HG02870 (cell line): ENCODE measurements around the gene PDK1.
A peak's percentile ranks its signal among the peaks of the same experiment; 100 is the strongest.

Experiments
- ATAC-seq: cut with Tn5 transposase; IDR thresholded peaks from one replicate; pipeline ENCODE4 v1.9.1; 2021; ENCODE audit warnings: mild to moderate bottlenecking, moderate library complexity; ENCODE audit not compliant: unreplicated experiment

Gene PDK1

GRCh38 chr2:172596776-172597175 is 40.9 kb downstream of the PDK1 start:
- peak; percentile 70 for ATAC-seq

DNA sequence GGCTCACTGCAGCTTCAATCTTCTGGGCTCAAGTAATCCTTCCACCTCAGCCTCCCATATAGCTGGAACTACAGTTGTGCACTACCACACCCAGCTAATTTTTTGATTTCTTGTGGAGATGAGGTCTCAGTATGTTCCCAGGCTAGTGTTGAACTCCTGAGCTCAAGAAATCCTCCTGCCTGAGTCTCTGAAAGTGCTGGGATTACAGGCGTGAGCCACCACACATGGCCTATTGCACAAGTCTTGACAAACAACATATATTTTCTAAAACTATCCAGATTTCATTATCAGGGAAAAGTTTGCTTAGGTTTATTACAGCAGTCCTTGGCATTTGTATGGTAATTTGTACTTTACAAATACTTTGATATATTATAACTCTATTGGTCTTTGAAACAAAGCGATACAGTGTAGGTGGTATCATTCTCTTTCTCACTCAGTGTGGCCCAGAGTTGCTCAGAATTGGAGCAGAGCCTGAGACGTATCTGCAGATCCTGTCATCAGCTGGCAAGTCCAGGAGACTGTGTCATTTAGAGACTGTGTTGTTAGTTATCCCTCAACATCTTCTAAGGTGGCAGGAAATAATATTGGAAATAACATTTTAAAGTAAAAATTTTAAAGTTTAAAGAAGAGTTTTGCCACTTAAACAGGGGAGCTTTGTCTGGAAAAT is 41.4 kb downstream of the PDK1 start:
- ATAC-seq, result peak; percentile 44

DNA sequence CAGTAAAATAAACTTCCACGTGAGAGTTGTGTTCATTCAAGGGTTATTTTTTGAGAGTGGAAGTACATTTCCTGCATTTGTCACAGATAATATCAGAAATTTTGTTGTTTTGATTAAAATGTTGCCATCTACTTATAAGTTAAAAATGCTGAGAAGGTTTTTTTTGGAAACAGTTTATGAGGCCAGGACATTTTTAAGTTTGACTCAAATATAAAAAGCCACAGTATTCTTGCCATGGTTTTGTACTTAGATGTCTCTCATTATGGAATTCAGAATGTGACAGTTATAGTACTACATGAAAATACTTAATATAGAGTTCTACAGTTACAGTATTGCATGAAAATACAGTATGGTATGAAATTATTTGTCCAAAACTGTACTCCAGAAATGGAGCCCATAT is 44.1 kb downstream of the PDK1 start:
- no peak for ATAC-seq

DNA sequence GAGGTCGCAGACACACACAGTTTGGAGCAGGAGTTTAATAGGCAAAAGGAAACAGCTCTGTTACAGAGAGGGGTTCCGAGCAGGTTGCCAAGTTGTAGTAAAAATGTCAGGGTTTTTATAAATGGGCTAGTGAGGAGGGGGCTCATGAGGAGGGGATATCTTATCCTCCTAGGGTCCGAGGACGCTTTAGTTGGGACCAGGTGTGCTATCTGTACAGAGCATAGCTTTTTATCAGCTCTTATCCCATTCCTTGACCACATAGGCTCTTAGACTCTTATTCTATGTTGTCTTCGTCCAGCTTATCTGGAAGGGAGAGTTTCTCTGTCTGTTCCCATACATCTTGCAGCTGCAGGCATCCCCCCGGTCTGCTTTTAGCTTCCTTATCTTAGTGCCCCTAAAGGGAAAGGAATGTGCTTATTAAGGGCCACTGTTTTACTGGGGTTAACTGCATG is 44.7 kb downstream of the PDK1 start:
- no peak for ATAC-seq

DNA sequence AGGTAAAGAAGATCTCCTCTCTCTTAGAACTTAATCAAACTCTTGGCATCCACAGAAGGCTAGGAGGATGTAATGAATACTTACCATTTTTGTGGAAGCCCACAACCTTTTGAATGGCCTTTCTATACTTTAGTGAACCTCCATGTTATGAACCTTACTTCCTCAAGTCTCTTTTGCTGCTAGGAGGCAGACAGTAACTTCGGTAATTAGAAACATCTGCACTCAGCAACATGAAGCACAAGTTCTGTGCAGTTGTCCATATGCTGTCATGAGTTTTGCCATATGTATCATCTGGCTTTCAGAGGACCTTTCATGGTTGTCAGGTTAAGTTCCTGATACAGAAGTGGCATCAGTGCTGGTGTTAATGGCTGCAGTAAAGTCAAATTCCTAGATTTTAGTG is 50.4 kb downstream of the PDK1 start:
- no peak for ATAC-seq

GRCh38 chr2:172607379-172607928 is 51.6 kb downstream of the PDK1 start:
- no peak for ATAC-seq

DNA sequence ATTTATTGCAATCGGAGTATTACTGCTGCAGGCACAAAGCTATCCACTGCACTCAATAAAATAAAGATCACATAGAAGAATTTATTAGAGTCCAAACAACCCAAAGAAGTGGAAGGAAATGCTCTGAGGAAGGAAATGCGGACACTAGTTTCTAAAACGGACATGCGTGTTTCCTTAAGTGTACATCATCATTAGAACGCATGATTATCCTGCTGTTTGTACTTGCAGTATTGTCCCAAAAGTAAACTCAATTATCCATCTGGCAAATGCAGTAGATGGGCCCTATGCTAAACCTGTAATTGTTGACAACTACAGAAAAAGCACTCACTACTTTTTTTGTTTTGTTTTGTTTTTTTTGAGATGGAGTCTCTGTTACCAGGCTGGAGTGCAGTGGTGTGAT is 53.6 kb downstream of the PDK1 start:
- no peak for ATAC-seq

DNA sequence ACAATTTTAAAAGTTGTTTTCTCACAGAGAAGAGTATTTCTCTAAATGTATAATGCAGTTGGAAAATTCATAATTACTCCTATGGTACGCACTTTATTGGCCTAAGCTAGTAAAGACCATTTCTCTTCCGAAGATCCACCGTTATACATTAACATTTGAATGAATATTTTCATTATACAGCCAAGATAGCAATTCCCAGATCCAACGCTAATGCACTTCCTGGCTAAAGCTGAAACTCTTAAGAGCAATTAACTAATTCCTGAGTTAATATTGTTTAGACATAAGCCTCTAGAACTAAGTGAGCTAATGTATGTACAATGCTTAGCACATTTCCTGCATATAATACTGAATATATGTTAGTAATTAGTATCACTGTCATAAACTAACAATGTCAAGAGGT is 56.2 kb downstream of the PDK1 start:
- no peak for ATAC-seq

DNA sequence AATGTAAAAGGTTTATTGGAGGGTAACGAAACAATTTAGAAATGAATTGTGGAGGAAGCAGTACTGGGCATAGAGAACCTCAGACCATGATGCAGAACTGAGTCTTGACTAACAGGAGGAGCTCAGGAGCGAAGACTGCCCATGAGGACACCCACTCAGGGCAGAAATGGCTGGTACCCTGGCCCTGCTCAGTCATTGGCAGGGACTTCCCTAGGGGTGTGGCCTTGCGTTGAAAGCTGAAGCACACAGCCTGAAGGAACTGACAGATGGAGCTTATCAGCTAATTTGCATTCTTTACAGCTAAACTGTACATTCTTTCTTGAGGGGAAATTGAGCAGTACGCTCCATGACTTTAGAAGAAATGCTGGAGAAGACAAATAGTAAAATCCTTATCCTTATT is 57.1 kb downstream of the PDK1 start:
- ATAC-seq, result no peak

GRCh38 chr2:172613615-172614231 is 57.8 kb downstream of the PDK1 start:
- no peak for ATAC-seq

DNA sequence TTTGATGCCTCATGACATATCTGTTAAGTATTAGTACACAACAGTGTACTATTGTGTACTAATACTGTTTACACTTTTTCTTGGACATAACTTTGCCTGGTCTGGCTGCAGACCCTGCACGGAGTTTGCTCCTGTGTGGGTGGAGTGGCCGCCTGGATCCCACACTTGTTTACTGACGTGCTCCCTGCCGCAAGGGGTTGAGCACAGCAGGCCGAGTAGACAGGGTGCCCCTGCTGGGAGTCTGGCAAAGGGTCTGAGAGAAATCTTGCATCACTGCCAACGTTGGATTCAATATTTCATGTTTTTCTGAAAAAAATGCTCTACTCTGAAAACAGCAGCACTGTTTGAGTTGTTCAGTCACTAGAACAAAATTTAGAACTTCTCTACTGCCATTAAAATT is 59.0 kb downstream of the PDK1 start:
- no peak for ATAC-seq

DNA sequence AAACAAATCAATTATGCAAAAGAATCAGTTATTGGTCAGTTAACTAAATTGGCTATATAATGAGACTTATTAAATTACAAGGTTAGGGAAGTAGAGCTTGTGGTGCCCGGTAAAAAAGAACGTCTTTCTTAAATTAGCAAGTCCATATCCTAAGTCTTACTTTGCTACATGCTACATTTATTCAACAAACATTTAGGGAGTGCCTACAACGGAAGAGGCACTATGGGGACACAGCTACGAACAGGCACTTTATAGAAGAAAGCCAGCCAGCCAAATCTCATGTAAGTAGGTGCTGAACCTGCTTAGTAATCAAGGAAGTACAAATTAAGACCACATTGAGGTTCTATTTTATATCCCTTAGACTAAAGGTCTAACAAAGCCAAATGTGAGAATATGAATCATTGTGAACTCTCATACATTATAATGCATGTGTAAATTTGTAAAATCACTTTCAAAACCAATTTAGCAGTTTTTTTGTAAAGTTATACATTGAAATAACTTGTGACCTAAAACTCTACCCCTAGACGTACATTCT is 59.9 kb downstream of the PDK1 start:
- no peak for ATAC-seq

- no peak for ATAC-seq
Measured at GRCh38 chr2:172617115-172617514, 61.2 kb downstream of the PDK1 start.

- no peak for ATAC-seq
Measured at GRCh38 chr2:172623249-172623965, 67.5 kb downstream of the PDK1 start.

- ATAC-seq, result no peak
Measured at GRCh38 chr2:172624996-172625395, 69.1 kb downstream of the PDK1 start.

GRCh38 chr2:172627181-172627580 is 71.3 kb downstream of the PDK1 start:
- ATAC-seq, result no peak

GRCh38 chr2:172628085-172628484 is 72.2 kb downstream of the PDK1 start:
- no peak for ATAC-seq

DNA sequence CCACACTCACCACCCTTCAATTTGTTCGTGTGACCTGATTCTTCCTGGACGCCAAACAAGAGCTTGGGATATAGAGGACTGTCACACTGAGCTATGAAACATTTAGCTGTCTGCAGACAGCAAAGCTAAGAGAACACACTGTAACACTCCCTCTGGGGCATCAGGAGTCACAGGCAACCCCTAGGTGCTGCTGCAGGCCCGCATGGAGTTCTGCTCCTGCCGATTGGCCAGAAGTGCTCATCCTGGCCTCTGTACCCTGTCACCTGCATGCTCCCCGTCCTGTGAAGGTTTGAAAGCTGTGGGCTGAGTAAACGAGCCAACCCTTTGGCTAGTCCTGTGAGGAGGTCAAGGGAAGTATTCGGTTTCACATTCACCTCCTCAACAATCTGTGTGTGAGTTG is 73.7 kb downstream of the PDK1 start:
- ATAC-seq, result no peak

DNA sequence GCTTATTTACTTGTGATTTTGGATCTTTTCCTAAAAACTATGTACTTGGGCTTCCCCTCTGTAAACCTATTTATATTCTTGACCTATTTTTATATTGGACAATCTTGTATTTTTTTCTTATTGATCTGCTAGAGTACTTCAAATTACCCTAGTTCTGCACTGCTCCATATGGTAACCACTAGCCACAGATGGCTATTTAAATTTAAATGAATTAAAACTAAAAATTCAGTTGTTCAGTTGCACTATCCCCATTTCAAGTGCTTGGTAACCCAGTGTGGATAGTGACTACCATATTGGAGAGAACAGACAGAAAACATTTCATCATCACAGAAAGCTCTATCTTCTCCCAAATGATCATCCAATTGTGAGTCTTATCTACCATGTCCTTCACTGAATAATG is 74.3 kb downstream of the PDK1 start:
- ATAC-seq, result no peak

GRCh38 chr2:172634477-172634876 is 78.6 kb downstream of the PDK1 start:
- no peak for ATAC-seq

GRCh38 chr2:172635548-172635947 is 79.7 kb downstream of the PDK1 start:
- no peak for ATAC-seq

DNA sequence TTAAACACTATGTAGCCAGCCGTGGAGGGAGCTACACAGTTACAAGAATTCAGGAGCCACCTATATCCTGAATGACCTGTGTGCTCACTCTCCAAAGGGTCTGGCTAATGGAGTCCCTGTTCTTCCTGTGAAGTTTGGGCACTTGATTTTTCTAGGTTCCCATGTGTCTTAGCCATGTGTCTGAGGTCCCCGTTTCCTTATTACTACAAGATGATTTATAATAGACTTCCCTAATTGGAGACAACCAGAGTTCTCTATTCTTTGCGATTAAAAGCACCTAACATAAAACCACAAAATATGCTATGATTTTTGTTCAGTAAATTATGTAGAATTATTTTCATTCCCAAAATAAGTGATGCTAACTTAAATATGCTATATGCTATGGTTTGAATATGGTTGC is 83.4 kb downstream of the PDK1 start:
- no peak for ATAC-seq
